Stimulated activated CD8-positive, alpha-beta memory T cell treated with anti-CD3 and anti-CD28 coated beads, Interleukin-15, amount 100 ng/mL, for 1 hour (primary cell): Measurements from ENCODE around the gene PRPF38A.

Experiments used
- DNase-seq: peaks from one replicate; pipeline ENCODE4 v3.0.0-alpha.2; 2020; ENCODE audit warnings: low read depth

PRPF38A gene

DNA sequence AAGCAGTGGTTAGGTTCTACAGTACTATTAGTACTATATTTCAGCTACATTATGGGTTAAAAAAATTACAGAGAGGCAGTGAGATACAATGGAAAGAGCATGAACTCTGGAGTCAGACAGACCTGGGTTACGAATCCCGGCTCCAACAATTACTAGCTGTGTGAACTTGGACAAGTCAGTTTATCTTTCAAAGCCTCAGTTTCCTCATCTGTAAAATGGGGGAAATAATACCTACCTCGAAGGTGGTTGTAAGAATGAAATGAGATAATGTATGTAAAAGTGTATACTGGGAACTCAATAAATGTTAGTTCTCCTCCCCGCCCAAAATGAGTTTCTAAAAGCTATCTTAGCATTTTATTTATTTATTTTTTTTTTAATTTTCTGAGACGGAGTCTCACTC lies 59.5 kb downstream of the PRPF38A start:
- DNase-seq = no peak

DNA sequence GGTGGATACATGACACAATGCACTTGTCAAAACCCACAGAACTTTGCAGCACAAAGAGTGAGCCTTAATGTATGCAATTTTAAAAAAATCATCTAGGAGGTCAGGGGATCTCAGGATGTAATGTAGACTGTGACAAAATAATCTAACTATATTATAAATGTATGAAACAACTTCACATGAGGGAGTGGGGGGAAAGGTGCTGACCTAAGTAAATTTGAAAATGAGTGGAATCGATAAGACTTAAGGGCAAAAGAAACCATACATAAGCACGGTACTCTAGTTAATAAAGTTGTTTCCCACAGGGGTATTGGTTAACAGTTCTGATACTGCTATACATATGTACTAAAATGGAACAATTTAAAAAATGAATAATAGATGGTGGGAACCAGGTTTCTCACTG lies 64.7 kb downstream of the PRPF38A start:
- no peak for DNase-seq
